Trophoblast cell (in vitro differentiated cells and primary cell): ENCODE results near the gene HSP90AB1.

ENCODE experiments used
- DNase-seq, 2 donors: peaks; one replicate each; pipeline ENCODE4 v3.0.0-alpha.2; 2016
- H2AFZ ChIP-seq: 2 replicates; pipeline ENCODE4 v1.6.1; 2013; ENCODE audit warnings: low read length, moderate library complexity, mild to moderate bottlenecking; ENCODE audit not compliant: insufficient read depth, poor library complexity
- H2AK5ac ChIP-seq: 2 replicates; pipeline ENCODE4 v1.6.1; 2013; ENCODE audit warnings: mild to moderate bottlenecking, low read length
- H2BK120ac ChIP-seq: 2 replicates; pipeline ENCODE4 v1.6.1; 2013; ENCODE audit warnings: low read length, mild to moderate bottlenecking, moderate library complexity; ENCODE audit not compliant: insufficient read depth, poor library complexity
- H2BK12ac ChIP-seq: 2 replicates; pipeline ENCODE4 v1.6.1; 2013; ENCODE audit warnings: mild to moderate bottlenecking, low read length, moderate library complexity
- H2BK5ac ChIP-seq: 2 replicates; pipeline ENCODE4 v1.6.1; 2013; ENCODE audit warnings: low read length, low read depth, moderate library complexity, mild to moderate bottlenecking; ENCODE audit not compliant: poor library complexity
- H3K14ac ChIP-seq: 2 replicates; pipeline ENCODE4 v1.6.1; 2013; ENCODE audit warnings: mild to moderate bottlenecking, low read length
- H3K18ac ChIP-seq: 2 replicates; pipeline ENCODE4 v1.6.1; 2013; ENCODE audit warnings: mild to moderate bottlenecking, low read length
- H3K23ac ChIP-seq: 2 replicates; pipeline ENCODE4 v1.6.1; 2013; ENCODE audit warnings: low read length
- H3K27ac ChIP-seq: 2 replicates; pipeline ENCODE4 v1.5.1; 2013; ENCODE audit warnings: low read depth, mild to moderate bottlenecking, inconsistent platforms, low read length, moderate library complexity
- H3K27me3 ChIP-seq: 2 replicates; pipeline ENCODE4 v1.6.1; 2013; ENCODE audit warnings: inconsistent platforms, mild to moderate bottlenecking, low read length, moderate library complexity; ENCODE audit not compliant: insufficient read depth
- H3K36me3 ChIP-seq, 2 experiments: 1 replicate in 1 of 2; 2 replicates in 1 of 2; pipeline ENCODE4 v1.6.1; 2013; ENCODE audit warnings: low read length in 2 of 2, mild to moderate bottlenecking in 2 of 2, moderate library complexity in 1 of 2; ENCODE audit not compliant: insufficient read depth in 2 of 2, control insufficient read depth in 1 of 2
- H3K4ac ChIP-seq: 2 replicates; pipeline ENCODE4 v1.6.1; 2013; ENCODE audit warnings: low read depth, mild to moderate bottlenecking, low read length, moderate library complexity
- H3K4me1 ChIP-seq, 2 experiments: 1 replicate in 1 of 2; 2 replicates in 1 of 2; pipeline ENCODE4 v1.6.1; 2013; ENCODE audit warnings: low read length in 2 of 2, mild to moderate bottlenecking in 2 of 2, moderate library complexity in 1 of 2; ENCODE audit not compliant: insufficient read depth in 2 of 2, control insufficient read depth in 1 of 2
- H3K4me2 ChIP-seq: 2 replicates; pipeline ENCODE4 v1.6.1; 2013; ENCODE audit warnings: inconsistent platforms, mild to moderate bottlenecking, low read length, moderate library complexity
- H3K4me3 ChIP-seq: 2 replicates; pipeline ENCODE4 v1.5.1; 2013; ENCODE audit warnings: mild to moderate bottlenecking, low read depth, low read length, inconsistent platforms
- H3K79me1 ChIP-seq: one replicate; pipeline ENCODE4 v1.6.1; 2013; ENCODE audit warnings: low read length
- H3K79me2 ChIP-seq: 2 replicates; pipeline ENCODE4 v1.6.1; 2013; ENCODE audit warnings: low read length, mild to moderate bottlenecking; ENCODE audit not compliant: control insufficient read depth, insufficient read depth, poor library complexity
- H3K9ac ChIP-seq: 2 replicates; pipeline ENCODE4 v1.6.1; 2013; ENCODE audit warnings: mild to moderate bottlenecking, low read length
- H3K9me3 ChIP-seq: 2 replicates; pipeline ENCODE4 v1.6.1; 2013; ENCODE audit warnings: low read depth, mild to moderate bottlenecking, control low read depth, inconsistent platforms, low read length; ENCODE audit not compliant: insufficient read depth
- H4K12ac ChIP-seq: 2 replicates; pipeline ENCODE4 v1.6.1; 2013; ENCODE audit warnings: low read depth, mild to moderate bottlenecking, low read length, moderate library complexity
- H4K8ac ChIP-seq: 2 replicates; pipeline ENCODE4 v1.6.1; 2013; ENCODE audit warnings: low read depth, mild to moderate bottlenecking, low read length, moderate library complexity
- H4K91ac ChIP-seq: one replicate; pipeline ENCODE4 v1.6.1; 2013; ENCODE audit warnings: low read depth, mild to moderate bottlenecking, low read length, moderate library complexity
- WGBS: extraction: QIAGEN DNeasy Blood & Tissue Kit; methylation state at CpG from one replicate; pipeline ENCODE4 v1.1.7; 2013; ENCODE audit warnings: missing lambda C conversion rate; ENCODE audit not compliant: insufficient read length, insufficient coverage; ENCODE audit errors: extremely low coverage; 5-methylcytosine and 5-hydroxymethylcytosine counted together

Gene HSP90AB1

DNA sequence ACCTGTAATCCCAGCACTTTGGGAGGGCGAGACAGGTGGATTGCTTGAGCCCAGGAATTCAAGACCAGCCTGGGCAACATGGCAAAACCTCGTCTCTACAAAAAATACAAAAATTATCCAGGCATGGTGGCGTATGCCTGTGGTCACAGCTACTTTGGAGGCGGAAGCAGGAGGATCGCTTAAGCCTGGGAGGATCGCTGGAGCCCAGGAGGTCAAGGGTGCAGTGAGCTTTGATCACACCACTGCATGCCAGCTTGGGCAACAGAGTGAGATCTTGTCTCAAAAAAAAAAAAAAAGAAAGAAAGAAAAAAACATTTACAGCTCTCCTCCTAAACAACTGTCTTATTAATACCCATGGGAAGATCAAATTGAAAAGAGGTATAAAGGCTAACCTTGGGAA is 38.9 kb upstream of the HSP90AB1 start:
- Histone ChIP-seq H2BK12ac (peak overlapping the region; percentile 73), H3K27me3 (no peaks in the 10 kb centered on the region), H3K36me3 (no peaks in the 10 kb centered on the region), H2BK120ac (no peak overlapping the region), H3K23ac (no peak overlapping the region), H3K4me1 (peaks cover 9 to 15% of the 10 kb centered on the region in 2 experiments), H4K8ac (no peak overlapping the region), H3K4me2 (no peak overlapping the region), H4K12ac (no peak overlapping the region), H4K91ac (peak overlapping the region; percentile 43), H3K79me1 (peaks cover 22% of the 10 kb centered on the region), H2AK5ac (no peak overlapping the region), H3K9ac (no peak overlapping the region), H3K9me3 (no peaks in the 10 kb centered on the region), H3K27ac (no peak overlapping the region), H3K79me2 (peaks cover 3% of the 10 kb centered on the region), H3K18ac (no peak overlapping the region), H3K4ac (no peak overlapping the region), H2BK5ac (no peak overlapping the region), H3K14ac (no peak overlapping the region), H2AFZ (no peak overlapping the region), H3K4me3 (no peak overlapping the region)
- no peak for DNase-seq
- no CpG with 5 or more reads among the region's 6 CpGs for WGBS

DNA sequence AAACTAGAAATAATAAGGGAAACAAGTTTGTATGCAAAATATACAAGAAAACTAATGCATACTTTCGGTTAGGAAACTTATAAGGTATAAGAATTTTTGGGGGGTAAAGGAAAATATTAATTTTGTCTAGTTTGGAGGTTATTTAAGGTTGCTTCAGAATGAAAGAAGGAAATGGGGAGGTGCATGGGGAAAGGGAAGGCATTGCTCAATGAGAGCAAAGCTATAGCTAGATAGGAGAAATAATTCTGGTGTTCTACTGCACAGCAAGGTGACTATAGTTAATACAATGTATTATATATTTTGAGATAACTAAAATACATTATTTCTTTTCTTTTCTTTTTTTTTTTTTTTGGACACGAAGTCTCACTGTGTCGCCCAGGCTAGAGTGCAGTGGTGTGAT is 35.6 kb upstream of the HSP90AB1 start:
- H2BK5ac ChIP-seq, result no peak overlapping the region
- H3K79me2 ChIP-seq, result no peaks in the 10 kb centered on the region
- 100% methylated on average over 1 of the region's 3 CpGs for WGBS

DNA sequence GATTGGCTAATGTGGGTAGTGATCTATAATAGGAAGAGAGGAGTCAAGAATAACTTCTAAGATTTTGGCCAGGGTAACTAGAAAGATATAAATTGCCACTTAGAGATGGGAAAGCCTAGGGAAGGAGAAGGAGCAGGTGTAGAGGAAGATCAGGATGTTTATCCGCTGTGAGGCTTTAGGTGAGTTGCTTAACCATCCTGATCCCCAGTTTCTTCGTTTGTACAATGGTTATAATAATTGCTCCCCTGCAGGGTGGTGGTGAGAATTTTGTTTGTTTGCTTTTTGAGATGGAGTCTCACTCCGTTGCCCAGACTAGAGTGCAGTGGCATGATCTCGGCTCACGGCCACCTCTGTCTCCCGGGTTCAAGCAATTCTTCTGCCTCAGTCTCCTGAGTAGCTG is 32.6 kb upstream of the HSP90AB1 start:
- Histone ChIP-seq H3K79me2 (no peaks in the 10 kb centered on the region), H3K4me1 (peaks cover 21 to 26% of the 10 kb centered on the region in 2 experiments), H2BK5ac (no peak overlapping the region), H3K18ac (no peak overlapping the region), H3K27ac (no peak overlapping the region), H2AFZ (no peak overlapping the region), H3K14ac (no peak overlapping the region), H3K9me3 (no peaks in the 10 kb centered on the region), H3K27me3 (no peaks in the 10 kb centered on the region), H2BK120ac (no peak overlapping the region), H2BK12ac (no peak overlapping the region), H4K8ac (no peak overlapping the region), H3K36me3 (no peaks in the 10 kb centered on the region), H4K91ac (no peak overlapping the region), H4K12ac (no peak overlapping the region), H2AK5ac (no peak overlapping the region), H3K4ac (no peak overlapping the region), H3K4me3 (no peak overlapping the region), H3K23ac (no peak overlapping the region), H3K79me1 (peaks cover 14% of the 10 kb centered on the region), H3K4me2 (no peak overlapping the region), H3K9ac (no peak overlapping the region)
- WGBS, result no CpG with 5 or more reads among the region's 6 CpGs
- no peak for DNase-seq

More for the DNA sequence above, 35.6 kb upstream of the HSP90AB1 start:
- Histone ChIP-seq H2AK5ac (no peak overlapping the region), H3K9me3 (no peaks in the 10 kb centered on the region), H4K12ac (no peak overlapping the region), H2AFZ (no peak overlapping the region), H3K23ac (no peak overlapping the region), H3K4me1 (peaks cover 5 to 8% of the 10 kb centered on the region in 2 experiments), H3K14ac (no peak overlapping the region), H4K8ac (no peak overlapping the region), H2BK12ac (no peak overlapping the region), H3K79me1 (peaks cover 8% of the 10 kb centered on the region), H3K27ac (no peak overlapping the region), H4K91ac (no peak overlapping the region), H3K4ac (no peak overlapping the region), H3K9ac (no peak overlapping the region), H3K4me3 (no peak overlapping the region), H3K36me3 (no peaks in the 10 kb centered on the region), H3K4me2 (no peak overlapping the region), H2BK120ac (no peak overlapping the region), H3K18ac (no peak overlapping the region), H3K27me3 (no peaks in the 10 kb centered on the region)
- DNase-seq, result no peak

DNA sequence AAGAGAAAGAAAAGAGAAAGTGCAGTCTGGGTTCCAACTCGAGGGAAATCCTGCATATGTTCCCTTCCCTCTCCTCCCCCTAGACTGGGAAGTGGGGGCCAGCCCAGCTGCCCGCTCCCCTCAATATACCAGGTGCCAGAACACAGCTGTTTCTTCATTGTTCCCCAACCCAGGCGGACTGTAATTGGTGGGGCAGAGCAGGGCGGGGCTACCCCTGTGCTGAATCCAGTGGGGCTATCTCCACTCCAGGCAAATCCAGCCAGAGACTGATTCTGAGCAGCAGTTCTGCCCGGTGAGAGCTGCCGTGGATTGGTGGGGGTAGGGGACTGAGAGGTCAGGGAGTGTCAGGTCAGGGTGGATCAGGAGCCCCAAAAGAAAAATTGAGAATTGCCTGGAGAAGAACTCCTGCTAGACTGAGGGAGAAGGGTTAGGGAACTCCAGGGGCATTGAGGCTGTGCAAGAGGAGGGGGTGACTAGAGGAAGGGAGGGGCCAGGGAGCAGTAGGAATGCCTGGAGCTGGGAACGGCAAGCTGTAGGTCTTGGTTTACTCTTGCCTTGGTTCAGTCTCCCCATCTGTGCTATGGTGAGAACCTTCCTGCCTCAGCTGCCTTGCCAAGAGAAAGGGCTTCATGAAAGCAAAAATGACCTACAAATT is 30.1 kb upstream of the HSP90AB1 start, which contains the start of gene MYMX:
MYMX (plus strand) TSS at position 250 of the 655 bp plus-strand sequence. CDS start 546 bp downstream, outside the sequence.
- Histone ChIP-seq H3K4ac (no peak within 1 kb of the TSS), H3K14ac (peak within 1 kb of the TSS; percentile 22), H3K27me3 (no peaks in the 10 kb centered on the region), H2AFZ (peak within 1 kb of the TSS; percentile 27), H4K12ac (no peak within 1 kb of the TSS), H2BK120ac (peak within 1 kb of the TSS; percentile 27), H3K9me3 (no peaks in the 10 kb centered on the region), H3K4me2 (no peak within 1 kb of the TSS), H4K8ac (peak within 1 kb of the TSS; percentile 11), H3K23ac (no peak within 1 kb of the TSS), H2BK5ac (no peak within 1 kb of the TSS), H3K18ac (peak within 1 kb of the TSS; percentile 33), H3K9ac (no peak within 1 kb of the TSS), H3K27ac (no peak within 1 kb of the TSS), H3K36me3 (no peaks in the 10 kb centered on the region), H3K79me1 (peaks cover 21% of the 10 kb centered on the region), H2AK5ac (peak within 1 kb of the TSS; percentile 49), H3K4me3 (no peak within 1 kb of the TSS), H2BK12ac (peak within 1 kb of the TSS; percentile 66), H4K91ac (peak within 1 kb of the TSS; percentile 81), H3K79me2 (peaks cover 1% of the 10 kb centered on the region), H3K4me1 (peaks cover 29 to 34% of the 10 kb centered on the region in 2 experiments)
- no peak for DNase-seq
- WGBS, result no CpG with 5 or more reads among the region's 7 CpGs
